ENCODE results near the gene NR1I2.

The NR1I2 gene

DNA sequence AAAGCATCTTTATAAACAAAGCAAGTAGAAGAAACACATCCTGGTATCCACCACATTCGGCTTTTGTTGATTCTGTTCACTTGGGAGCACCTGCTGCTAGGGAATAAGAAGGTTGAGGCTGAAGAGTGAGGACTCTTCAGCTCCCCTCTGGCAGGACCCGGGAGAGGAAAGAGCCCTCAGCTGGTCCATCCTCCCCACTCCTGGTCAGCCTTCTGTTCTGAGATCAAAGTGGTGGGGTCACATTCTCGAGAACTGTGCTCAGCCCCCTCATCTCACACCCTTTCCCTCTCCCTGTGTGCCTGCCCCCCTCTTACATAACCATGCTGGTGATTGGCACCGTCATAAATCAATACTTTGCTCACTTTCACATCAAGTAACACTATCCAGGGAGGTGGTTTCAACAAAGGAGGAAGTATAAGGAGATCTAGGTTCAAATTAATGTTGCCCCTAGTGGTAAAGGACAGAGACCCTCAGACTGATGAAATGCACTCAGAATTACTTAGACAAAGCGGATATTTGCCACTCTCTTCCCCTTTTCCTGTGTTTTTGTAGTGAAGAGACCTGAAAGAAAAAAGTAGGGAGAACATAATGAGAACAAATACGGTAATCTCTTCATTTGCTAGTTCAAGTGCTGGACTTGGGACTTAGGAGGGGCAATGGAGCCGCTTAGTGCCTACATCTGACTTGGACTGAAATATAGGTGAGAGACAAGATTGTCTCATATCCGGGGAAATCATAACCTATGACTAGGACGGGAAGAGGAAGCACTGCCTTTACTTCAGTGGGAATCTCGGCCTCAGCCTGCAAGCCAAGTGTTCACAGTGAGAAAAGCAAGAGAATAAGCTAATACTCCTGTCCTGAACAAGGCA lies at the start of gene NR1I2:
Gene NR1I2 (plus strand): TSS at position 772 of the 869 bp plus-strand sequence.
- no peak for DNase-seq

DNA sequence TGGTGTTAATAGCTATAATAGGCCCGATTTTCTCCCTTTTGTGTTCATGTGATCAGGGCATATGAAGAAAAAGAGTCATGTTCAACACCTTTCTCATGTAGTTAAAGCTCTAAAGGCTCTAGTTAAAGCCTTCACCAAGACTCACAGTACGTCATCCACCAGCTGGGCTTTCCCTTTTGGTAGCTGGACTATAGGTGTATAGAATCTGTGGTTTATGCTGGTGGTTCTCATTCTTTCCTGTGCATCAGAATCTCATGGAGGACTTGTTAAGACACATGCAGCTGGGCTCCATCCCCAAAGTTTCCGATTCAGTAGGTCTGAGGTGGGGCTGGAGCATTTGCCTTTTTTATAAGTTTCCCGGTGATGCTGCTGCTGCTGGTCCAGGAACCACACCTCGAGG lies 48.1 kb upstream of the NR1I2 start:
- DNase-seq = no peak

GRCh38 chr3:119738741-119739140 lies 43.2 kb upstream of the NR1I2 start:
- DNase-seq = no peak

GRCh38 chr3:119741657-119742590 lies 40.0 kb upstream of the NR1I2 start:
- no peak for DNase-seq

- DNase-seq = no peak
Measured at GRCh38 chr3:119743921-119744320, 38.0 kb upstream of the NR1I2 start.

- DNase-seq = no peak
Measured at GRCh38 chr3:119745942-119746341, 36.0 kb upstream of the NR1I2 start.

DNA sequence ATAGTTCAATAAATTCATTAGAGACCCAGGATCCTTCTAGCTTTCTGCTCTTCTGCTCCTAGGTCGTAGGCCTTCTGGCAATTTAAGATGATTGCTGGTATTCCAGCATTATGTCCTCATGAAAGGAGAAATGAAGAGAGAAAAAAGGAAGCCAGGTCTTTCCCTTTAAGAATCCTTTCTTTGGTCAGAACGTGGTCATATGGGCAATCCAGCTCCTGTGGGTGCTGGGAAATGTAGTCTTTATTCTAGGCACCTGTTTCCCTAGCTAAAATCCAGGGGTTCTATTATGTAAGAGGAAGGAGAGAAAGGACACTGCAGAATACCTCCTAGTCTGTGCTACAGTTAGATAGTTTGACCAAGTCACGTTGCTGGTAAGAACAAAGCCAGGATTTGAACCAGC lies 35.5 kb upstream of the NR1I2 start:
- DNase-seq = no peak

DNA sequence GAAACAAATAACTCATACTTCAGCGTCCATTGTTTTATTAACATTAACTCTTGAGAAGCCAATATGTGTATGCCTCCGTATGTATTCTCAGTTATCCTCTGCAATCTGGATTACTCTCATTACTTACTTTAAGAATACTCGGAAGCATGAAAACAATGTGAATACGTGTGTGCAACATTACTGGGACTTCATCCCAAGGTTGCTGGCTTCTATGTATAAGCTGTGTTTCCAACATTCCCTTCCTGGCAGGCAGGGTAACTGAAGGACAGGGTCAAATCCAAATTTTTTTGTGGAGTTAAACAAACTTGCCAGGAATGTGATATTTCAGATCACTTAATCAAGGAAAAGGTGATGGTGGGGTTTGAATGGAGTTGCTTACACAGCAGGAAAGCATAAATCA lies 34.5 kb upstream of the NR1I2 start:
- DNase-seq = no peak

GRCh38 chr3:119748991-119749390 lies 32.9 kb upstream of the NR1I2 start:
- no peak for DNase-seq

GRCh38 chr3:119751423-119751822 lies 30.5 kb upstream of the NR1I2 start:
- no peak for DNase-seq

DNA sequence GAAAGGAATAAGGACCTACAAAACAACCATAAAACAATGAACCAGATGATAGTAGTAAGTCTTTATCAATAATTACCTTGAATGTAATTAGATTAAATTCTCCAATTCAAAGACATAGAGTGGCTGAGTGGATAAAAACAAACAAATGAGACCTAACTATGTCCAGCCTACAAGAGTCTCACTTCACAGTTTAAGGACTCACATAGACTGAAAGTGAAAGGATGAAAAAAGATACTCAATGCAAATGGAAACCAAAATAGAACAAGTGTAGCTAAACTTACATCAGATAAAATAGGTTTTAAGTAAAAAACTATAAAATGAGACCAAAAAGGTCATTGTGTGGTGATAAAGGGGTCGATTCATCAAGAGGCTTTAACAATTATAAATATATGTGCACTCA lies 21.9 kb upstream of the NR1I2 start:
- DNase-seq = no peak

GRCh38 chr3:119762876-119763275 lies 19.0 kb upstream of the NR1I2 start:
- no peak for DNase-seq

GRCh38 chr3:119763466-119763865 lies 18.4 kb upstream of the NR1I2 start:
- no peak for DNase-seq

DNA sequence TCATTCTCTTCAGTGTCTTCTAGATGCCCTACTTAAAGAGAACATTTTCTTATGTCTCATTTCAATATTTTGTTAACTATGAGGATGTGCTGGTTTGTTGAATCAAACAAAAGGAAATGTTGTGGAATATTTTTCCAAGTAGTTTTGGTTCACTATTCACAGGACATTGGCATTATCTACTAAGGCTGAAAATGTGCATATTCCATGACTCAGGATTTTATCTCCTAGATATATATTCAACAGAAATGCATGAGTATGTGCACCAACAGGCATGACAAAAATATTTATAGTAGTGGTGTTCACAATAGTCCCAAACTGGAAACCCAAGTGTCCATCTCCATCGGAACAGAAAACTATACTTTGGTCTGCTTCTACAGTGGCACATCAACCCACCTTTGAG lies 16.7 kb upstream of the NR1I2 start:
- no peak for DNase-seq

DNA sequence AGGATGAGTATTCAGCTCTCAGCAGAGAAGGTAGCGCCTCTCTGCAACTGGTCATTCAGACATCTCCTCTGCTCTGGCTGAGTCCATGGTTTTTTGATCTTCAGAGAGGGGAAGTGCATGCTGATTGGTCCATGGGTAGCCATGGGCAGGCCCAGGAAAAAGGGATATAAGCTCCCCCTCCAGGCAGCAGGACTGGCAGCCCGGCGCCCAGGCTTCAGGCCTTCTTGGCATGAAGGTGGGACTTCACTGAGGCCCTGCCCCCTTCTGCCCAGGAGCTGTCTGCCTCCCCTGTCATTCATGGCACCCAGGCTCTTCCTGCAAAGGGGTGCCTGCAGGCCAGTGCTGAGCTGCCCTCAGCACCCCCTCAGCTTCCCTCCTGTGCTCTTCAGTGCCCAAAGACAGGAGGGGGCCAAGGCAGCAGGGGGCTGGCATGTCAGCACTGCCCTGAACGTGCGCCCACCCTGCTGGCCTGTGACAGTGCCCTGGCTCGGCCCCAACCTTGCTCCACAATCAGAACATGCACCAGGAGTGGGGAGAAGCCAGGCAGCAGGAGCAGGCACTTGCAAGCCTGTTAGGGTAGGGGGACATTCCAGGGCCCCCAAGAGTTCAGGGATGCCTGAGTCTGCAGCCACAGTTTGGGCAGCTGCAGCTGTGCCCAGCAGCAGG lies 13.8 kb upstream of the NR1I2 start:
- DNase-seq = no peak

DNA sequence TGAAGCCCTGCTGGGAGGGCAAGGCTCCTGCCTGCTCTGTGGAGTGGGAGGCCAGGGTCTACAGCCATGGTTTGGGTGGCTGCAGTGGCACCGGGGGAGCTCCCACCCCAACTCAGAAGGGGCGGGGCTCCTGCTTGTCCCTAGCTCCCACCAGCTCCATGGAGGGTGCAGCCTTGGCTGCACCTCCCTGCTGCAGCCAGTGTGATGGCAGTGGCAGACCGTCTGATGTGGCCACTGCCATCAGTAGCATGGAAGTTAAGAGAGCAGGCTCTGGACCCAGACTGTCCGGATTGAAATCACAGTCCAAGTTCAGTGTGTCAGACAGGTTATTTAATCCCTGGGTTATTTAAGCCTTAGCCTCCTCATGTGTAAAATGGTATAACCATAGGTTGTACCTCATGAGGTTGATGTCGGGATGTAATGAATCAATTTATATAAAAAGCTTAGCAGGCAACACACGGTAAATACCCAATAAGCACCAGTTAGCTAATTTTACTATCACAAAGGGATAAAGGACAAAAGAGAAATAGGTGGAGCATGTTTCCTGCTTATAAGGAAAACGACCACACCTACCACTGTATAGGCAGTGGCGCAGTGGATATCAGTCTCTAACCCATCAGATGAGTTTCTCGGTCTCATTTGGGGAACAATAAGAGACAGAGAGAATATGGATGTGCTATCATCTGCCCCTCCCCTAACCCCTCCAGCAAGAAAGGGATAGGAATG lies 13.1 kb upstream of the NR1I2 start:
- no peak for DNase-seq

- no peak for DNase-seq
Measured at GRCh38 chr3:119769394-119770149, 12.3 kb upstream of the NR1I2 start.

DNA sequence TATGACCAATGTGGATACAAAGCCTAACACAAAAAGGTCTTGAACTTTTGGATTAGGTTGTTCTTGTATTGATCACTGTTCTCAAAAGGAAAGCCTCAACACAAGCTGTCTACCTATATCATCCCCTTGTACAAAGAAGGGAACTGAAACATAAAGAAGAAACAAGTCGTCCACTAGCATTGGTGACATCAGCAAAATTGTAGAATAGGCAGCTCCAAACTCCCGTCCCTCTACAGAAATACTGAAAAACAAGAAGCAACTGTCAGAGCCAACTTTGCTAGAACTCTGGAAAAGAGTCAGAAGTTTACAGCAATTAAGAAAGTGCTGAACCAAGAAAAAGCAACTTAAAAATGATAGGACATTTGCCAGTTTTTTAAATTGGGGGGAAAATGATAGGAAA lies 7.5 kb upstream of the NR1I2 start:
- DNase-seq = no peak

DNA sequence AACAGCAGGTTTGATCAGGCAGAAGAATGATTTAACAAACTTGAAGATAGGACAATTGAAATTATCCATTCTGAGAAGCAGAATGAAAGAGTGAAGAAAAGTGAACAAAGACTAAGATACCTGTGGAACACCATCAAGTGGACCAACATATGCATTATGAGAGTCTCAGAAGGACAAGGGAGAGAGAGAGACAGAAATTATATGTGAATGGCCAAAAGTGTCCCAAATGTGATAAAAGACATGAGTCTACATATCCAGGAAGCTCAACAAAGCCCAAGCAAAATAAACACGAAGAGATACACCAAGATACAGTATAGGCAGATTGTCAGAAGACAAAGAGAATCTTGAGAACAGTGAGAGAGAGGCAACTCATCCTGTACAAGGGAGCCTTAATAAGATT lies 5.6 kb upstream of the NR1I2 start:
- DNase-seq = no peak

DNA sequence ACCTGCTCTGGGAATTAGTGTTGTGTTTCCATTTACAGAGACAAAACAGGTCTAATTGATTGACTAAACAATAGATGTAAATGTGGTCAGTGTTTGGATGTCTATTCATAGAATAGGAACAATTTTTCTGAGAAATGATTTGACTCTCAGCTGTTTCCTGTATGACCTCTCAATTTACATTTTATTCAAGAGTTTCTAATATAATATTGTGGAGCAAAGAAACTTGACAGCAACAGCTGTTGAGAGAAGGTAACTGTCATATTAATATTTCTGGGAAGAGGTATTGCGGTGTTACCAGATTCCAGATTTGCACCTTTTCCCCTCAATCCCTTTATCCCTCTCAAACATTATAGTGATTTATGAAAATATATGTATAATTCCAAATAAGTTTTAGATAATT lies 3.7 kb upstream of the NR1I2 start:
- no peak for DNase-seq

GRCh38 chr3:119778811-119779210 lies 3.1 kb upstream of the NR1I2 start:
- DNase-seq = no peak

All from GDM1 (cell line).